ENCODE results near the gene RFX1.
"Not testable (repeated sequence)": the region's sequence is repeated elsewhere in the genome, so short reads cannot be mapped to it uniquely, and the experiment has no call there.

The RFX1 gene

DNA sequence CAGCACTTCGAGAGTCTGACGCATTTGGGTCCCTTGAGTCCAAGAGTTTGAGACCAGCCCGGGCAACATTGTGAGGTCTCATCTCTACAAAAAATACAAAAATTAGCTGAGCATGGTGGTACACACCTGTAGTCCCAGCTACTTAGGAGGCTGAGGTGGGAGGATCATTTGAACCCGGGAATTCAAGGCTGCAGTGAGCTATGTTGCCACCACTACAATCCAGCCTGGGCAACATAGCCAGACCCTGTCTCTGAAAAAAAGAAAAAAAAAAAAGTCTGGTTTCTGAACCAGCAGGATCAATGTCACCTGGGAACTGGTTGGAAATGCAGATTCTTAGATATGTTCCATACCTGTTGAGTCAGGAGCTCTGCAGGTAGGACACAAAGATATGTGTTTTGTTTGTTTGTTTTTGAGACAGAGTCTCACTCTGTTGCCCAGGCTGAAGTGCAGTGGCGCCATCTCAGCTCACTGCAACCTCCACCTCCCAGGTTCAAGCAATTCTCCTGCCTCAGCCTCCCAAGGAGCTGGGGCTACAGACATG lies 20.6 kb upstream of the RFX1 start:
- not testable (repeated sequence) for DNase-seq

DNA sequence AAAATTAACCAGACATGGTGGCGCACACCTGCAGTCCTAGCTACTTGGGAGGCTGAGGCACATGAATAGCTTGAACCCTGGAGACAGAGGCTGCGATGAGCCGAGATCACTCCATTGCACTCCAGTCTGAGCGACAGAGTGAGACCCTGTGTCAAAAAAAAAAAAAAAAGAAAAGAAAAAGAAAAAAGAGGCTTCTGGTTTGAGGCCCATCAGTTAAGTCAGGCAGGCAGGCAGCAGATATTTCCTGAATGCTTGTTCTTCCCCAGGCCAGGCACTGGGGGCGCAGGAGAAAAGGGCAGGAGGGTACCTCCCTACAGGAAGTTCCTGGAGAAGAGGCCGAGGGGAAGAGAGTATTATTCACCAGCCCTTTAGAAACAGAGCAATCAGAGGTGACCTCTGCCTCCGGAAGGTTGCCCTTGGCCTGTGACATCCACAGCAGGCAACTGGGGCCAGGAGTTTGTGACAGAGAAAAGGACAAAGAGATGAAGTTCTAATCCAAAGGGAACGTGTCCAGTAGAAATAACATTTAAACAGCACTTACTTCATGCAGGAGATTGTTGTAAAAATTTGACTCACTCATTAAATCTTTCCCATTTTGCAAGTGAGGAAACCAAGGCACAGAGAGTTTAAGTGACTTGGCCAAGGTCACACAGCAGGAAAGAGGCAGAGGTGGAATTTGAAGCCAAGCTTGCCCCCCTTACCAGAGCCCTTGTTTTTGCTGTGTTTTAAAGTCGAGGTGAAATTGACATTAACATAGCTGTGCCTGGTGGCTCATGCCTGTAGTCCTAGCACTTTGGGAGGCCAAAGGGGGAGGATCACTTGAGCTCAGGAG lies 17.5 kb upstream of the RFX1 start:
- DNase-seq, result peak; percentile 50

DNA sequence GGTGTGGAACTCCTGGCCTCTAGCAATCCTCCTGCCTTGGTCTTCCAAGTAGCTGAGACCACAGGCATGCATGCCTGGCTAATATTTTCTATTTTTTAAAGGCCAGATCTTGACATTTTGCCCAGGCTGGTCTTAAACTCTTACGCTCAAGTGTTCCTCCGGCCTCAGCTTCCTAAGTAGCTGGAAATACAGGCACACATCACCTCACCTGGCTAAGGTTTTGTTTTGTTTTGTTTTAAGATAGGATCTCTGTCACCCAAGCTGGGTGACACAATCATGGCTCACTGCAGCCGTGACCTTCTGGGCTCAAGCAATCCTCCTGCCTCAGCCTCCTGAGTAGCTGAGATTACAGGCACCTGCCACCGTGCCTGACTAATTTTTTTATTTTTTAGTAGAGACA lies 16.3 kb upstream of the RFX1 start:
- no peak for DNase-seq

DNA sequence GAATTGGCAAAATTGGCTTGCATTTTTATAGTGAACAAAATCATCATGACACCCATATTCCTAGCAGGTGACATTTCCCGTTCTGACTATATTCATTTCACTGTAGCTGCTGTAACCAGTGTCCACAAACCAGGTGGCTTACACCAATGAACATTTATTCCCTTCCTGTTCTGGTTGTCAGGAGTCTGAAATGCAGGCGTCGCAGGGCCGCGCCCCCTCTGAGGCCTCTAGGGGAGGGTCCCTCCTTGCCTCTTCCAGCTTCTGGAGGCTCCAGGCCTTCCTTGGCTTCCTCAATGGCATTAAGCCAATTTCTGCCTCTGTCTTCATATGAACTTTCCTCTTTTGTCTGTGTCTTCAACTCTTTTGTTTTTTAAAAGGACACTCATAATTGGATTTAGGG lies 15.4 kb upstream of the RFX1 start:
- no peak for DNase-seq

DNA sequence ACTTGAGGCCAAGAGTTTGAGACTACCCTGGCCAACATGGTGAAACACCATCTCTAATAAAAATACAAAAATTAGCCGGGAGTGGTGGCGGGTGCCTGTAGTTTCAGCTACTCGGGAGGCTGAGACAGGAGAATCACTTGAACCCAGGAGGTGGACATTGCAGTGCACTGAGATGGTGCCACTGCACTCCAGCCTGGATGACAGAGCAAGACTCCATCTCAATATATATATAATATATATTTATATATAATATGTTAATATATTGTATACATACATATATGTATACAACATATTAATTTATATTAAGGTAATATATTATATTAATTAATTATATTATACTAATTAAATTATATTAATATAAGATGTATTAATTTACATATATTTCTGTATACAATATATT lies 13.6 kb upstream of the RFX1 start:
- DNase-seq, result not testable (repeated sequence)

GRCh38 chr19:14019100-14019499 lies 13.0 kb upstream of the RFX1 start:
- no peak for DNase-seq

- DNase-seq, result no peak
These were observed 9.5 kb upstream of the RFX1 start for GRCh38 chr19:14015524-14016035.

- no peak for DNase-seq
These were observed 6.3 kb upstream of the RFX1 start for GRCh38 chr19:14012378-14012915.

DNA sequence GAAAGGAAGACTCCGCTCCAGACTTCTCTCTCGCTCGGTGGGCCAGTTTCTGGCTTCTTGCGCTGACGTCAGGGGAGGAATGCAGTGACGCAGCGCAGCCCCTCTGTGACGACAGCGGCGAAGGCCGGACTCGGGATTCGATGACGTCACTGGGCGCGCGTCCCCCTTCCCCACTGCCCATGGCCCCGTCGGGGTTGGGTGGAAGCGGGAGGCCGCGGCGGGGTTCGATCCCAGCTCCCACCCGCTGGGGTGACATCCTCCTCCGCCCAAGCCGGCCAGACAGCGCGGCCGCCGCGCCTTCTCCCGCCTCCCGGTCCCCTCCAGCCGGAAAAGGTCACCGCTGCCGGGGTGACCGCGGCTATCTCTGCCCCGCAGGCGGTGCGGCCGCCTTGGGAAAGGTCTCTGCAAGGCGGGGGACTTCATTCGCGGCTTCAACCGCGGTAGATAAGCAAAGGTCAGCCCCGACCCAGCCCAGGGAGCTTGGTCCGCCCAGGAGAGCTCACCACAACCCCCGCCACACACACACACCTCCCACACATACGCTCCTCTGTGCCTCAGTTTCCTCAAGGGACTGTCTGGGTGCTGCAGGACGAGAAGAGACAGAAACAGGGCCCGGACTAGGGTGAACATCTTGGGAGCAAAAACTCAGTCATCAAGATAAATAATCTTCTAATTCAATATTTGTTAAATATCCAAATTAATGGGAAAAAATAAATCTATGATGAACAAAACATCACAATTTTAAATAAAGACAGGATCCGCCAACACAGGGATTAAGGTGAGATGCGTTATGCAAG lies 844 bp upstream of the RFX1 start:
- no peak for DNase-seq

DNA sequence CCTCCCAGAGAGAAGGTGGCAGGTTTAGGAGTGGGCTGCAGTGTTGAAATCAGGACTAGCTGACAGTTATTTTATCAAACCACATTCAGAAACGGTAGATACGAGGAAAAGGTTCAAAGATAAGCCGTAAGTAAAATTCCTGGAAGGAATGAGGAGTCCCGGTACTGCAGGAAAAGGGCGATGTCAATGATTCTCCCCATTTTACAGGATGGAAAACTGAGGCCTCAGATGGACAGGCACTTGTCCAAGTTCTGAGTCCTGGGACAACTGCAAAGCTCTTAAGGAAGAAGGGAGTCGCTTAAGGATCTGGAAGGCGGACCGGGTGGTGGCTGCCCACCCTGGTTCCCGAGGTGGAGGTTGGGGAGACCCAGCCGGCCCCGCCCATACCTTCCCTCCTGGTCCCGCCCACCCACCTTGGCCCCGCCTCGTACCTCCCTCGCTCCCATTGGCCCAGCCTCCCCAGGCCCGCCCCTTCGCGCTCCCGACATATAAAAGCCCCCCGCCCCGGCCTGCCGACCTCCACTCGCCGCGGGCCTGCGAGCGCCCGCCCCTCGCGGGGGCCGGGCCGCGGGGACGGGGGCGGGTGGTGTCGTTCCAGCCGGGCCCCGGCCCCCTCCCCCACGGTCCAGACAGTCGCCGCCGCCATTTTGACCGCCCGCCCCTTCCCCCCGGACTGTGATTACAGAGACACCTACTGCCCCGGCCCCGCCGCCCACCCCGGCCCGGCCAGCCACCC lies 603 bp downstream of the RFX1 start:
- peak; percentile 84 for DNase-seq

GRCh38 chr19:14004619-14005348 lies 1.3 kb downstream of the RFX1 start:
- DNase-seq, result no peak

DNA sequence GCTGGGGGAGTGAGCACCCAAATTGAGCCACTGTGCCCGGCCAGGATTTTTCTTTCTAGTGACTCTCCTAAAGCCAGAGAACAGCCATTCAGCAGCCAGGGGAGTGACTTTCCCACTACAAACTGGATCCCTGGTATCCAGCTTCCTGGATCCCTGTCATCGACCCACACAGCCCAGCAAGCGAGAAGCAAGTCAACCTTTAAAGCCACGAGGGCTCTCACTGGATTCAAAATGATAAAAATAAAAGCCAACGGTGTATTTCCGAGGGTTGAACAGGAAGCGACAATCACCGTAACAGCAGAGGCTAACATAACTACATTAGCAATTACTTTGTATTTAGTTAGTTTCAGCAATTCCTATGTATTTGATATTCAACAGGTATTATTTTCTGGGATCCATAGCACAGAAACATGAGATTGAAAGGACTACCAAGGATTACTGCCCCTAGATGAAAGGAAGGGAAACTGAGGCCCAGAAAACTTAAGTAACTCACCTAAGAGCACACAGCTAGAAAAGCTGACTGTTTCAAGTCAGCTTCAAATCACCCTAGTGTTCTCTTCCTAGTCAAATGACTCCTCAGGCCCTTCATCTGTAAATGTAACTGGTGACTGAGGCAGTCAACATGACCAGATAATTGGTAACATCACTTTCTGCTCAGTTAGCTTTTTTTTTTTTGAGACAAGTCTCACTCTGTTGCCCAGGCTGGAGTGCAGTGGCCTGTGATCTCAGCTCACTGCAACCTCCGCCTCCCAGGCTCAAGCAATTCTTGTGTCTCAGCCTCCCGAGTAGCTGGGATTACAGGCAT lies 2.7 kb downstream of the RFX1 start:
- no peak for DNase-seq

GRCh38 chr19:14002571-14003250 lies 3.4 kb downstream of the RFX1 start:
- DNase-seq, result no peak

GRCh38 chr19:14000691-14001375 lies 5.3 kb downstream of the RFX1 start:
- DNase-seq, result no peak

- DNase-seq, result no peak
These were observed 7.0 kb downstream of the RFX1 start for GRCh38 chr19:13999085-13999484.

- DNase-seq, result no peak
These were observed 7.7 kb downstream of the RFX1 start for GRCh38 chr19:13998426-13998825.

- DNase-seq, result no peak
These were observed 8.5 kb downstream of the RFX1 start for GRCh38 chr19:13997631-13997962.

- DNase-seq, result no peak
These were observed 9.0 kb downstream of the RFX1 start for GRCh38 chr19:13996928-13997630.
